Activated T-cell treated with anti-CD3 and anti-CD28 coated beads for 4 hours (primary cell): ENCODE measurements around the gene HPS4.
"Not testable (repeated sequence)": the region's sequence is repeated elsewhere in the genome, so short reads cannot be mapped to it uniquely, and the experiment has no call there.

ENCODE experiments used
- DNase-seq: peaks from one replicate; pipeline ENCODE4 v3.0.0-alpha.2; 2020

HPS4 gene

DNA sequence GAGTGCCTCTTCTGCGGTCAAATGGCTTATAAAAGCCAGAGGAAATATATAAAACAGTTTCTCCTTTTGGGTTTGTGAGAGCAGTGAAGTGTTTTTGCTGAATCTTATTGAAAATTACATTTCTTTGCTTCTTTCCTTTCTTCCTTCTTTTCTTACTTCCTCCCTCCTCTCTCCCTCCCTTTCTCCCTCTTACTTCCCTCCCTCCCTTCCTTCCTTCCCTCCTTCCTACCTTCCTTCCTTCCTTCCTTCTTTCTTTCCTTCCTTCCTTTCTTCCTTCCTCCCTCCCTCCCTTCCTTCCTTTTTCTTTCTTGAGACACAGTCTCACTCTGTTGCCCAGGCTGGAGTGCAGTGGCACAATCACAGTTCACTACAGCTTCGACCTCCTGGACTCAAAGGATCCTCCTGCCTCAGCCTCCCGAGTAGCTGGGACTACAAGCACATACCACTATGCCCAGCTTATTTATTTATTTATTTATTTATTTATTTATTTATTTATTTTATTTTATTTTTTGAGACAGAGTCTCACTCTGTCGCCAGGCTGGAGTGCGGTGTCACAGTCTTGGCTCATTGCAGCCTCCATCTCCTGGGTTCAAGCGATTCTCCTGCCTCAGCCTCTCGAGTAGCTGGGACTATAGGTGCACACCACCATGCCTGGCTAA, 74.9 kb downstream of the HPS4 start:
- not testable (repeated sequence) for DNase-seq

DNA sequence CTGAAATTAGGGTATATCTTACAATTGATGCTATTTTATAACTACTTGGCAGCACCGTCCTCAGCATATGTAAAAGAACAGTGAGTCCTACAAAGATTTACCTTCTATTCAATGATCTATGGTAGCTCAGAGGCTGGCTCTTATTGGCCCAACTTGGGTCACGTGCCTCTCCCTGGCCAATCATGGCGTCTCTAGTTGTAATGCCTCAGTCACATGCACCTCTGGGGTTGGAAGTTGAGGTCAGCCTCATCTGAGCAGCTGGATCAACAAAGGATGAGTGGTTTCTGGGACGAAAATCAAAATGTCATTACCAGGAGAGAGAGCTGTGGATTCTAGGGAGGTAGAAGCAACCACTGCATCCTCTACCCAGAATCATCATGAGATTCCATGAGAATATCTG, 77.5 kb downstream of the HPS4 start:
- no peak for DNase-seq

- DNase-seq = no peak
Measured at GRCh38 chr22:26404851-26405421, 78.6 kb downstream of the HPS4 start.

DNA sequence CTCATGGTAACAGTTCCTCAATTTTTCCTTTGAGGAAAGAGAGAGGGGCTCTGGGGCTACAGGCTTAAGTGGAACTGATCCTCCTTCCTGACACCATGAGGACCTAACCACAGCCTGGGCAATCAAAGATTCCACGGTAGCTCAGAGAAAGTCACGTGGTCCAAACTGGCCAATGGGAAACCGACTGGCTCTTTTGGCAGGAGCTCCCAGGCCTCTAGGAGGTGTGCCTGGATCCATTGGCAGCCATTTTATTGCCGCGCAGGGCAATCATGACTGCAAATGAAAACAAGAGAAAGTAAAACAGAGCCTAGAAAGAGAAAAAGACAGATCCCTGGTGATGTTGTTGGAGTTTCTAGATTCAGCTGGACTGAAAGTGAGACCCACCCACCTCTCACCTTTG, 81.9 kb downstream of the HPS4 start:
- no peak for DNase-seq
